Parathyroid adenoma (tissue), 2 donors: ENCODE results near the gene ITGA2B.

ENCODE experiments used
- H2AFZ ChIP-seq: fragments of 300-600 bp; sonication (generic); one replicate; pipeline ENCODE4 v1.7.0; 2017; ENCODE audit warnings: antibody characterized with exemption, mild to moderate bottlenecking
- H3K27ac ChIP-seq: fragments of 300-600 bp; sonication (generic); one replicate; pipeline ENCODE4 v1.7.0; 2017
- H3K27me3 ChIP-seq: fragments of 300-600 bp; sonication (generic); one replicate; pipeline ENCODE4 v1.7.0; 2017; ENCODE audit warnings: low read length; ENCODE audit not compliant: control insufficient read depth, insufficient read depth
- H3K36me3 ChIP-seq: fragments of 300-600 bp; sonication (generic); one replicate; pipeline ENCODE4 v1.7.0; 2017; ENCODE audit warnings: low read length; ENCODE audit not compliant: control insufficient read depth, insufficient read depth
- H3K4me1 ChIP-seq: fragments of 300-600 bp; sonication (generic); one replicate; pipeline ENCODE4 v1.7.0; 2017; ENCODE audit warnings: control low read depth
- H3K4me2 ChIP-seq: fragments of 300-600 bp; sonication (generic); one replicate; pipeline ENCODE4 v1.7.0; 2017; ENCODE audit warnings: low read length
- H3K4me3 ChIP-seq: fragments of 300-600 bp; sonication (generic); one replicate; pipeline ENCODE4 v1.7.0; 2017; ENCODE audit warnings: low read depth, low read length
- H3K79me2 ChIP-seq: fragments of 300-600 bp; sonication (generic); one replicate; pipeline ENCODE4 v1.7.0; 2017; ENCODE audit warnings: control low read depth
- H3K9ac ChIP-seq: fragments of 300-600 bp; sonication (generic); one replicate; pipeline ENCODE4 v1.7.0; 2017; ENCODE audit warnings: mild to moderate bottlenecking
- H3K9me3 ChIP-seq: fragments of 300-600 bp; sonication (generic); one replicate; pipeline ENCODE4 v1.7.0; 2017; ENCODE audit warnings: low read length; ENCODE audit not compliant: control insufficient read depth
- CTCF ChIP-seq: fragments of 300-600 bp; sonication (generic); IDR thresholded peaks from one replicate; pipeline ENCODE4 v1.7.0; 2017; ENCODE audit warnings: antibody characterized with exemption, mild to moderate bottlenecking
- donor health status: primary hyperparathyroidism.

Gene ITGA2B

DNA sequence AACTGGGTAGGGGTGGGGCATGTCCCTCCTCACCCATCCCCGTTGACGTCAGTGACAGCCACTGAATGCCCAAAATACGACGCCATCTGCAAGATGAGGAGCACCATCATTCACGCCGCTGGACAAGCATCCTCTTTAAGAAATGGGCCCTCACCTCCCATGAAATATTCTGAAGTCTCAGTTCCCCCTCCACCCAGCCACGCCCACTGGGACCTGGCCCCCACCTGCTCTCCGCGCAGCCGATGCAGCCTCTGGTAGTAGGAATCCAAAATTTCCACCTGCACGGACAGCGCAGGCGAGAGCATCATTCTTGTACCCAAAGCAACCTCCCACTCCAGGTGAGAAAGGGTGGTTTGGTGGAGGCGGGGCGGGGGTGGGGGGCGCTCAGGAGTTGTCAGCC, 5.6 kb downstream of the ITGA2B start:
- Histone ChIP-seq H3K27ac (no peak overlapping the region), H3K36me3 (no peaks in the 10 kb centered on the region), H3K27me3 (no peaks in the 10 kb centered on the region), H2AFZ (no peak overlapping the region), H3K4me3 (no peak overlapping the region), H3K4me1 (no peaks in the 10 kb centered on the region), H3K79me2 (no peaks in the 10 kb centered on the region), H3K9ac (no peak overlapping the region), H3K4me2 (no peak overlapping the region), H3K9me3 (no peaks in the 10 kb centered on the region)
- TF ChIP-seq CTCF: no peak

GRCh38 chr17:44383363-44383762, 6.1 kb downstream of the ITGA2B start:
- no peak overlapping the region for H3K4me3 ChIP-seq
- no peaks in the 10 kb centered on the region for H3K27me3 ChIP-seq
- no peaks in the 10 kb centered on the region for H3K36me3 ChIP-seq
- no peak overlapping the region for H3K27ac ChIP-seq
- no peaks in the 10 kb centered on the region for H3K9me3 ChIP-seq
- no peak for TF ChIP-seq CTCF
- no peak overlapping the region for H2AFZ ChIP-seq
- H3K4me1 ChIP-seq: no peaks in the 10 kb centered on the region
- no peak overlapping the region for H3K9ac ChIP-seq
- no peaks in the 10 kb centered on the region for H3K79me2 ChIP-seq
- H3K4me2 ChIP-seq: no peak overlapping the region

- TF ChIP-seq CTCF: no peak
- H3K9ac ChIP-seq: no peak overlapping the region
- no peak overlapping the region for H3K4me3 ChIP-seq
- H3K27me3 ChIP-seq: no peaks in the 10 kb centered on the region
- no peaks in the 10 kb centered on the region for H3K9me3 ChIP-seq
- H3K4me2 ChIP-seq: no peak overlapping the region
- H3K79me2 ChIP-seq: no peaks in the 10 kb centered on the region
- H3K27ac ChIP-seq: no peak overlapping the region
- no peaks in the 10 kb centered on the region for H3K36me3 ChIP-seq
- H2AFZ ChIP-seq: no peak overlapping the region
- H3K4me1 ChIP-seq: no peaks in the 10 kb centered on the region
These were observed 6.5 kb downstream of the ITGA2B start for GRCh38 chr17:44382917-44383316.

DNA sequence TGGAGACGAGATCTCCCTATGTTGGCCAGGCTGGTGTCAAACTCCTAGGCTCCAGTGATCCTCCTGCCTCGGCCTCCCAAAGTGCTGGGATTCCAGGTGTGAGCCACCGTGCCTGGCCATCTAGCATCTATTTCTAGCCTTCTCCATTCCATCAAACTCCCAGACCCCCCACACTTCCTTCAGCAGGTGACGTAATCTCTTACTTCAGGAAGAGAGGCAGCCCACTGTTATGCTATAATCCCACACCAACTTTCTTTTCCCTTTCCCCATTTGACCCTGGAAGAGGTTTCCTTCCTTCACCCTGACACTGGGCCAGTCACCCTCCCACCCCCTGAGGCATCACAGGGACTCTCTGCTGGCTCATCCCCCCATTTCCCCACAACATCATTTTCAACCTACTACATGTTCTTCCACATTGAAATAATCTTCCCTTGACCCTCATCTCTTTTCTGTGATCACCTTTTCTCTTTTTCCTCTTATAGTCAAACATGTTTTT, 7.6 kb downstream of the ITGA2B start:
- H3K4me1 ChIP-seq: no peaks in the 10 kb centered on the region
- no peaks in the 10 kb centered on the region for H3K79me2 ChIP-seq
- H3K36me3 ChIP-seq: no peaks in the 10 kb centered on the region
- H3K9ac ChIP-seq: no peak overlapping the region
- no peak for TF ChIP-seq CTCF
- H3K27ac ChIP-seq: no peak overlapping the region
- no peaks in the 10 kb centered on the region for H3K27me3 ChIP-seq
- H3K9me3 ChIP-seq: no peaks in the 10 kb centered on the region
- H2AFZ ChIP-seq: no peak overlapping the region
- H3K4me3 ChIP-seq: no peak overlapping the region
- H3K4me2 ChIP-seq: no peak overlapping the region

- Histone ChIP-seq H3K79me2 (no peaks in the 10 kb centered on the region), H3K9me3 (no peaks in the 10 kb centered on the region), H2AFZ (no peak overlapping the region), H3K4me2 (no peak overlapping the region), H3K27ac (no peak overlapping the region), H3K36me3 (no peaks in the 10 kb centered on the region), H3K9ac (no peak overlapping the region), H3K4me3 (no peak overlapping the region), H3K27me3 (no peaks in the 10 kb centered on the region), H3K4me1 (peaks cover 8% of the 10 kb centered on the region)
- TF ChIP-seq CTCF: no peak
These were observed 8.7 kb downstream of the ITGA2B start for GRCh38 chr17:44380767-44381166.
